Activated T-helper 17 cell treated with anti-CD3 and anti-CD28 coated beads, Interleukin-2, amount 50 U/mL, for 72 hours (primary cell): ENCODE results near the gene LRRN2. TPM values are rescaled to one million over a fixed set of nuclear protein-coding genes. Genes with fewer than 3 reads are reported as not detected.

Source experiments
- ATAC-seq: fragments of 150-1000 bp; cut with Tn5 transposase; replicated peaks from 2 replicates; pipeline ENCODE4 v1.10.0; 2021; ENCODE audit warnings: mild to moderate bottlenecking, moderate library complexity
- H3K27ac Mint-ChIP-seq: one replicate; pipeline ENCODE4 v1.8.0; 2022; ENCODE audit warnings: mixed read lengths
- H3K27me3 Mint-ChIP-seq: one replicate; pipeline ENCODE4 v1.8.0; 2022; ENCODE audit warnings: mixed read lengths
- H3K36me3 Mint-ChIP-seq: one replicate; pipeline ENCODE4 v1.8.0; 2022; ENCODE audit warnings: low read depth, mild to moderate bottlenecking, mixed read lengths
- H3K4me1 Mint-ChIP-seq: one replicate; pipeline ENCODE4 v1.8.0; 2022; ENCODE audit warnings: mixed read lengths
- H3K4me3 Mint-ChIP-seq: one replicate; pipeline ENCODE4 v1.8.0; 2022; ENCODE audit warnings: mild to moderate bottlenecking, mixed read lengths
- H3K9me3 Mint-ChIP-seq: one replicate; pipeline ENCODE4 v1.8.0; 2022; ENCODE audit warnings: mixed read lengths
- total RNA-seq, 2 donors: library from RNA; stranded (reverse); gene quantifications; one replicate each; pipeline ENCODE4 v1.2.3, GENCODE V29; 2022

LRRN2 gene
- total RNA-seq, 2 donors from 2014 or later, result not detected

- H3K27ac Mint-ChIP-seq, result no peak overlapping the region
These were observed 36.0 kb upstream of the LRRN2 start for GRCh38 chr1:204721373-204722055.

GRCh38 chr1:204716660-204717059, 31.1 kb upstream of the LRRN2 start:
- Mint-ChIP-seq H3K9me3 (no peaks in the 10 kb centered on the region), H3K36me3 (no peaks in the 10 kb centered on the region), H3K27me3 (peaks cover 23% of the 10 kb centered on the region), H3K27ac (no peak overlapping the region), H3K4me1 (no peaks in the 10 kb centered on the region), H3K4me3 (no peak overlapping the region)
- ATAC-seq, result no peak

More at GRCh38 chr1:204721373-204722055, 36.0 kb upstream of the LRRN2 start:
- H3K4me3 Mint-ChIP-seq, result no peak overlapping the region
- H3K9me3 Mint-ChIP-seq, result no peaks in the 10 kb centered on the region
- H3K36me3 Mint-ChIP-seq, result no peaks in the 10 kb centered on the region
- H3K27me3 Mint-ChIP-seq, result peaks cover 7% of the 10 kb centered on the region
- no peak for ATAC-seq
- H3K4me1 Mint-ChIP-seq, result peaks cover 3% of the 10 kb centered on the region

- H3K4me1 Mint-ChIP-seq, result no peaks in the 10 kb centered on the region
- H3K36me3 Mint-ChIP-seq, result no peaks in the 10 kb centered on the region
- no peak overlapping the region for H3K4me3 Mint-ChIP-seq
- no peak overlapping the region for H3K27ac Mint-ChIP-seq
- no peak for ATAC-seq
- H3K27me3 Mint-ChIP-seq, result peaks cover 35% of the 10 kb centered on the region
- H3K9me3 Mint-ChIP-seq, result no peaks in the 10 kb centered on the region
These were observed 29.4 kb upstream of the LRRN2 start for GRCh38 chr1:204714861-204715511.

GRCh38 chr1:204714194-204714860, 28.8 kb upstream of the LRRN2 start:
- Mint-ChIP-seq H3K27me3 (peaks cover 33% of the 10 kb centered on the region), H3K4me1 (no peaks in the 10 kb centered on the region), H3K27ac (no peak overlapping the region), H3K9me3 (no peaks in the 10 kb centered on the region), H3K4me3 (no peak overlapping the region), H3K36me3 (no peaks in the 10 kb centered on the region)
- ATAC-seq, result no peak

GRCh38 chr1:204713541-204713940, 28.0 kb upstream of the LRRN2 start:
- no peak overlapping the region for H3K4me3 Mint-ChIP-seq
- no peaks in the 10 kb centered on the region for H3K4me1 Mint-ChIP-seq
- no peaks in the 10 kb centered on the region for H3K36me3 Mint-ChIP-seq
- no peaks in the 10 kb centered on the region for H3K9me3 Mint-ChIP-seq
- peaks cover 36% of the 10 kb centered on the region for H3K27me3 Mint-ChIP-seq
- no peak for ATAC-seq
- H3K27ac Mint-ChIP-seq, result no peak overlapping the region

- peaks cover 40% of the 10 kb centered on the region for H3K27me3 Mint-ChIP-seq
- no peak overlapping the region for H3K27ac Mint-ChIP-seq
- H3K36me3 Mint-ChIP-seq, result no peaks in the 10 kb centered on the region
- no peaks in the 10 kb centered on the region for H3K4me1 Mint-ChIP-seq
- no peaks in the 10 kb centered on the region for H3K9me3 Mint-ChIP-seq
- no peak overlapping the region for H3K4me3 Mint-ChIP-seq
- ATAC-seq, result no peak
These were observed 27.3 kb upstream of the LRRN2 start for GRCh38 chr1:204712708-204713430.

GRCh38 chr1:204711947-204712701, 26.6 kb upstream of the LRRN2 start:
- Mint-ChIP-seq H3K4me1 (no peaks in the 10 kb centered on the region), H3K36me3 (no peaks in the 10 kb centered on the region), H3K9me3 (no peaks in the 10 kb centered on the region), H3K27me3 (peaks cover 44% of the 10 kb centered on the region), H3K27ac (no peak overlapping the region), H3K4me3 (no peak overlapping the region)
- no peak for ATAC-seq

- no peak overlapping the region for H3K4me3 Mint-ChIP-seq
- peaks cover 48% of the 10 kb centered on the region for H3K27me3 Mint-ChIP-seq
- no peak overlapping the region for H3K27ac Mint-ChIP-seq
- ATAC-seq, result no peak
- no peaks in the 10 kb centered on the region for H3K36me3 Mint-ChIP-seq
- H3K9me3 Mint-ChIP-seq, result no peaks in the 10 kb centered on the region
- H3K4me1 Mint-ChIP-seq, result peaks cover 2% of the 10 kb centered on the region
These were observed 25.8 kb upstream of the LRRN2 start for GRCh38 chr1:204711103-204711946.

GRCh38 chr1:204709960-204710912, 24.7 kb upstream of the LRRN2 start:
- no peaks in the 10 kb centered on the region for H3K36me3 Mint-ChIP-seq
- ATAC-seq, result no peak
- peaks cover 4% of the 10 kb centered on the region for H3K4me1 Mint-ChIP-seq
- H3K9me3 Mint-ChIP-seq, result no peaks in the 10 kb centered on the region
- H3K27ac Mint-ChIP-seq, result no peak overlapping the region
- H3K27me3 Mint-ChIP-seq, result peaks cover 51% of the 10 kb centered on the region
- no peak overlapping the region for H3K4me3 Mint-ChIP-seq

GRCh38 chr1:204709021-204709420, 23.5 kb upstream of the LRRN2 start:
- Mint-ChIP-seq H3K36me3 (no peaks in the 10 kb centered on the region), H3K27ac (no peak overlapping the region), H3K9me3 (no peaks in the 10 kb centered on the region), H3K27me3 (peaks cover 47% of the 10 kb centered on the region), H3K4me1 (peaks cover 4% of the 10 kb centered on the region), H3K4me3 (no peak overlapping the region)
- no peak for ATAC-seq

GRCh38 chr1:204706838-204707509, 21.4 kb upstream of the LRRN2 start:
- H3K4me1 Mint-ChIP-seq, result peaks cover 4% of the 10 kb centered on the region
- no peaks in the 10 kb centered on the region for H3K36me3 Mint-ChIP-seq
- H3K4me3 Mint-ChIP-seq, result no peak overlapping the region
- peaks cover 38% of the 10 kb centered on the region for H3K27me3 Mint-ChIP-seq
- H3K9me3 Mint-ChIP-seq, result no peaks in the 10 kb centered on the region
- no peak for ATAC-seq
- no peak overlapping the region for H3K27ac Mint-ChIP-seq
